Skin epidermis (tissue), 12 donors: ENCODE measurements around the gene FAM83B.
"Not testable (repeated sequence)": the region's sequence is repeated elsewhere in the genome, so short reads cannot be mapped to it uniquely, and the experiment has no call there.

Experiments
- H3K27ac ChIP-seq, 21 experiments: fragments of 200-600 bp; sonication (generic) in 11 of 21; one replicate each; pipeline ENCODE4 v1.5.0; 2020; ENCODE audit warnings: mild to moderate bottlenecking in 3 of 21, inconsistent platforms in 2 of 21, moderate library complexity in 2 of 21
- H3K4me3 ChIP-seq, 7 experiments: fragments of 200-600 bp; sonication (generic) in 2 of 7; one replicate each; pipeline ENCODE4 v1.5.0; 2020; ENCODE audit warnings: inconsistent platforms in 2 of 7, mild to moderate bottlenecking in 2 of 7, moderate library complexity in 1 of 7

Gene FAM83B

GRCh38 chr6:54846243-54846856 is at the start of gene FAM83B:
Gene FAM83B, plus strand, starts transcription at chr6:54846771. Its CDS starts 23,476 bp downstream, at chr6:54870247.
- Histone ChIP-seq H3K27ac (peak within 1 kb of the TSS; percentile 63 to 96 (median 90)), H3K4me3 (peak within 1 kb of the TSS; percentile 39 to 62 (median 54))

GRCh38 chr6:54796918-54797317 is 49.7 kb upstream of the FAM83B start:
- H3K4me3 ChIP-seq, H3K27ac ChIP-seq: not testable (repeated sequence)

GRCh38 chr6:54800050-54800600 is 46.4 kb upstream of the FAM83B start:
- Histone ChIP-seq H3K4me3 (no peak overlapping the region), H3K27ac (no peak overlapping the region)

- Histone ChIP-seq H3K4me3 (no peak overlapping the region), H3K27ac (no peak overlapping the region)
Measured at GRCh38 chr6:54801244-54801643, 45.3 kb upstream of the FAM83B start.

GRCh38 chr6:54801669-54802068 is 44.9 kb upstream of the FAM83B start:
- H3K27ac ChIP-seq = no peak overlapping the region
- H3K4me3 ChIP-seq = no peak overlapping the region

- Histone ChIP-seq H3K4me3 (no peak overlapping the region), H3K27ac (peak overlapping the region in 1 of 21 experiments; percentile 9)
Measured at GRCh38 chr6:54802775-54803634, 43.6 kb upstream of the FAM83B start.

GRCh38 chr6:54805077-54805476 is 41.5 kb upstream of the FAM83B start:
- no peak overlapping the region for H3K27ac ChIP-seq
- no peak overlapping the region for H3K4me3 ChIP-seq

- H3K4me3 ChIP-seq = no peak overlapping the region
- H3K27ac ChIP-seq = no peak overlapping the region
Measured at GRCh38 chr6:54810147-54810546, 36.4 kb upstream of the FAM83B start.

- Histone ChIP-seq H3K4me3 (no peak overlapping the region), H3K27ac (no peak overlapping the region)
Measured at GRCh38 chr6:54813892-54814291, 32.7 kb upstream of the FAM83B start.

GRCh38 chr6:54817236-54817635 is 29.3 kb upstream of the FAM83B start:
- Histone ChIP-seq H3K27ac (peak overlapping the region in 9 of 21 experiments; percentile 24 to 72 (median 53)), H3K4me3 (no peak overlapping the region)

- Histone ChIP-seq H3K4me3 (no peak overlapping the region), H3K27ac (peak overlapping the region in 10 of 21 experiments; percentile 13 to 67 (median 50))
Measured at GRCh38 chr6:54817834-54818233, 28.7 kb upstream of the FAM83B start.

GRCh38 chr6:54824225-54824624 is 22.3 kb upstream of the FAM83B start:
- H3K4me3 ChIP-seq, H3K27ac ChIP-seq: not testable (repeated sequence)

GRCh38 chr6:54827010-54827409 is 19.6 kb upstream of the FAM83B start:
- H3K27ac ChIP-seq = no peak overlapping the region
- no peak overlapping the region for H3K4me3 ChIP-seq

GRCh38 chr6:54830216-54830615 is 16.4 kb upstream of the FAM83B start:
- Histone ChIP-seq H3K4me3 (no peak overlapping the region), H3K27ac (no peak overlapping the region)

- Histone ChIP-seq H3K27ac (no peak overlapping the region), H3K4me3 (no peak overlapping the region)
Measured at GRCh38 chr6:54835176-54835575, 11.4 kb upstream of the FAM83B start.

GRCh38 chr6:54846857-54847674 is 495 bp downstream of the FAM83B start:
- H3K4me3 ChIP-seq = peak overlapping the region; percentile 39 to 62 (median 54)
- peak overlapping the region; percentile 63 to 96 (median 90) for H3K27ac ChIP-seq

- H3K27ac ChIP-seq = peak overlapping the region; percentile 53 to 96 (median 90)
- H3K4me3 ChIP-seq = peak overlapping the region; percentile 39 to 62 (median 54)
Measured at GRCh38 chr6:54847799-54848597, 1.4 kb downstream of the FAM83B start.

- peak overlapping the region in 1 of 21 experiments; percentile 7 for H3K27ac ChIP-seq
- H3K4me3 ChIP-seq = peak overlapping the region in 1 of 7 experiments; percentile 5
Measured at GRCh38 chr6:54850114-54850513, 3.5 kb downstream of the FAM83B start.

- Histone ChIP-seq H3K4me3 (no peak overlapping the region), H3K27ac (no peak overlapping the region)
Measured at GRCh38 chr6:54856129-54856528, 9.6 kb downstream of the FAM83B start.
